ENCODE measurements around the gene GINS3.
A peak's percentile ranks its signal among the peaks of the same experiment; 100 is the strongest.

The GINS3 gene

DNA sequence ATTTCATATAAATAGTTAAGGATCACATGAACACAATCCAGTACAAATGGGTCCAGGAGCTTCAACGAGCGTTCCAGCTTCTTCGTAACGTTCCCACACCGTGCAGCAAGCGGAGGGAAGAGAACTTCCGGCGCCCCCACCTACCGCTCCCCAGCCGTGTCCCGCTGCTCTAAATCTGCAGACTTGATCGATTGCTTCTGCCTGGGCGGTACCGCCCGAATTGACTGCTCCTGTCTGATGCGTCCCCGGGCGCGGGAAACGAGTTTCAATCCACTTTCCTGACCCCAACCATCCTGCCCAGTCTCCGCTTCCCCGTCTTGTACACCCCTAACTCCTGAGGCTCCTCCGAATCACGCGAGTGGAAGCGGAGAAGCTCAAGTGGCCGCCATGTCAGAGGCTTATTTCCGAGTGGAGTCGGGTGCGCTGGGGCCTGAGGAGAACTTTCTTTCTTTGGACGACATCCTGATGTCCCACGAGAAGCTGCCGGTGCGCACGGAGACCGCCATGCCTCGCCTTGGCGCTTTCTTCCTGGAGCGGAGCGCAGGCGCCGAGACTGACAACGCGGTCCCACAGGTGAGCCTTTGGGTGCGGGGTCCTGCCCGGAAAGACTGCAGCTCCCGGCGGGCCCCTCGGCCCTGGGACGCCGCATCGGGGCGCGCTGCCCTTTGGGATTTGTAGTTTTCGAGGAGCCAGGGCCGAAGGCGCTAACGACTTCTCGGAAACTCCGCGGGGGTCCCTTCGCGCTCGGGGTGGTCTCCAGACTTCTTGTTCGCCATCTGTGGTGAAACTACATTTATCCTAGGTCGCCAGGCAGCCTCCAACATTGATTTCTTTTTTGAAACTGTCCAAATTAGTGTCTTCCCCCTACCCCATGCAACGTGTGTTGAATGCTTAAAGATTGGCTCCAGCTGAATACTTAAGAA lies at the start of gene GINS3:
Gene GINS3 (plus strand): TSS at position 257 of the 923 bp plus-strand sequence. CDS start 131 bp downstream, at position 388.
- peak; percentile 72 for DNase-seq (ENCODE audit: low read depth)

DNA sequence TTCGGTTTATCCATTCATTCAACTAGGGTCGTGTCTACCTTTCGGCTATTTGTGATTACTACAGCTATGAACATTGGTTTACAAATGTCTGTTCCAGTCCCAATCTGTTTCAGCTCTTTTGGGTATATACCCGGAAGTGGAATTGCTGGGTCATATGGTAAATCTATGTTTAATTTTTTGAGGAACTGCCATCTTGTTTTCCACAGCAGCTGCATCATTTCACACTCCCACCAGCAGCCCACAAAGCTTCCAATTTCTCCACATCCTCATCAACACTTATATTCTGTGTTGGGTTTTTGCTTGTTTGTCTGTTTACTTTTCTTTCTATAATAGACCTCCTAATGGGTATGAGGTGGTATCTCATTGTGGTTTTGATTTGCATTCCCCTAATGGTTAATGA lies 48.7 kb upstream of the GINS3 start:
- DNase-seq (ENCODE audit: low read depth), result no peak

DNA sequence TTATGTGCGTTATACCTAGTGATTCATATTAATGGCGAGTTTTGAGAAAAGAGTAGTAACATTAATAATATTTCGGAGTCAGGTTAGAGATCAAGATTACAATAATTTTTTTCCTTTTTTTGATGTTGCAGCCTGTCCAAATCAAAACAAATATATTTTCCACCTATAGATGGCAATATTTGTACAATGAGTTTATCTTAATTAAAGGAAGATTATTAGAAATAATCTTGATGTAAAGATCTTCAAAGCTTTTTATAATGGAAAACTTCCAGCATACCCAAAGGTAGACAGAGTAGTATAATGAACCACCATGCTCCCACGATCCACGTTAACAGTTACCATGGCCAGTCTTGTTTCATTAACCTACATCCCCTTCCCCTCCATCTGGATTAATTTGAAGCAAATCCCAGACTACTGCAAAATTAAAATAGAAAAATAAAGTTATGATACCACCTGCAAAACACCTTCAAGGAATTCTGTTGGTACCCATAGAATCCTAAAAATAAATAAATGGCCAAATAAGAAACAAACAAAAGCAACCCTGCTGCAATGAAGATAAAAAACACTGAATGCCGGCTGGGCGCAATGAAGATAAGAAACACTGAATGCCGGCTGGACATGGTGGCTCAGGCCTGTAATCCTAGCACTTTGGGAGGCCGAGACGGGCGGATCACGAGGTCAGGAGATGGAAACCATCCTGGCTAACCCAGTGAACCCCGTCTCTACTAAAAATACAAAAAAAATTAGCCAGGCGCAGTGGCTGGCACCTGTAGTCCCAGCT lies 46.5 kb upstream of the GINS3 start:
- no peak for DNase-seq (ENCODE audit: low read depth)

DNA sequence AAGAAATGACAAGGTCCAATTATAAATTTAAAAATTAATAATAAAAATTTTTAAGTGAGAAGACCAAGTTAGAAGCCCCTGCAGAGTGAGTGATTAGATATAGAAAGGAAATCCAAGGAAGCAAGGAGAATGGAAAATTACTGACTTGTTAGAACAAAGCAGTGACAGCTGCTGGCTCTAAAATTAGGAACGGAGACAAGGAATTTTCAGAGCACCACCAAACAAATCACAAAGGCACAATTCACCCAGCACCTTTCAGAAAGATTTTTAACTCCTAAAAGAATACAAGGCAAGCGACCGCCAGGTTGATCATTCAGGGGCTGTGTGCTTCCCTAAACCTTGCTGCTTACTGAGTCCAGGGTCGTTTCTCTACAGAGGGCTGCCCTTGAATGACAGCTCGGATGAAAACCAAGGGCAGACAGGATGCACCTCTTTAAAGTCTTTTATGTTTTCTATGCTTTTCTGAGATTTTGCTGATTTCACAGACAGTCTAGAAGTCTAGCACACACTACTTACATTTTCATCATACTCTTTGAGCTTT lies 45.4 kb upstream of the GINS3 start:
- no peak for DNase-seq (ENCODE audit: low read depth)

DNA sequence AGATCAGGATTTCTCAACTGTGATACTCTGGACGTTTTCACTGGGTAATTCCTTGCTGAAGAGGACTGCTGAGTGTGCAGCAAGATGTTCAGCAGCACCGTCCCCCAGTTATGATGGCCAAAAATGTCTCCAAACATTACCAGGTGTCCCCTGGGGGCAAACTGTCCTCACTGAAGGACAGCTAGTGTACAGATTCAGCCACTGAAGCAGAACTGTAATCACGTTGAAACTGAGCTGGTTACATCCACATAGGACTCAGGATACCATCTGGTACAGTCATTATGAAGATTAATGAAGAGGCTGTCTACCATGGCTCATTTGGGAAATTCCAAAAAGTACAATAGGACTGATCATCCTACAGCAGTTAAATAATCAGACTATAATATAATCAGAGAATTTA lies 43.3 kb upstream of the GINS3 start:
- DNase-seq (ENCODE audit: low read depth), result no peak

DNA sequence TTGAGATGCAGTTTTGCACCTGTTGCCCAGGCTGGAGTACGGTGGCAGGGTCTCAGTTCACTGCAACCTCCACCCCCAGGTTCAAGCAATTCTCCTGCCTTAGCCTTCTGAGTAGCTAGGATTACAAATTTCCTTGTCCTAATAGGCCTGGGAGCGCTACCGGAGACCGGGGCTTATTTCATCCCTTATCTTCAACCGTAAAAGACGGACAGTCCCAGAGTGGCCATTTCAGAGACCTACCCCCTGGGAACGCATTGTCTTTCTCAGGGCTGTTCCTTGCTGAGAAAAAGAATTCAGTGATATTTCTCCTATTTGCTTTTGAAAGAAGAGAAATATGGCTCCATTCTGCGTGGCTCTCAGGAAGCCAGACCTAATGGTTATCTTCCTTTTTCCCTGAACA lies 39.6 kb upstream of the GINS3 start:
- no peak for DNase-seq (ENCODE audit: low read depth)

DNA sequence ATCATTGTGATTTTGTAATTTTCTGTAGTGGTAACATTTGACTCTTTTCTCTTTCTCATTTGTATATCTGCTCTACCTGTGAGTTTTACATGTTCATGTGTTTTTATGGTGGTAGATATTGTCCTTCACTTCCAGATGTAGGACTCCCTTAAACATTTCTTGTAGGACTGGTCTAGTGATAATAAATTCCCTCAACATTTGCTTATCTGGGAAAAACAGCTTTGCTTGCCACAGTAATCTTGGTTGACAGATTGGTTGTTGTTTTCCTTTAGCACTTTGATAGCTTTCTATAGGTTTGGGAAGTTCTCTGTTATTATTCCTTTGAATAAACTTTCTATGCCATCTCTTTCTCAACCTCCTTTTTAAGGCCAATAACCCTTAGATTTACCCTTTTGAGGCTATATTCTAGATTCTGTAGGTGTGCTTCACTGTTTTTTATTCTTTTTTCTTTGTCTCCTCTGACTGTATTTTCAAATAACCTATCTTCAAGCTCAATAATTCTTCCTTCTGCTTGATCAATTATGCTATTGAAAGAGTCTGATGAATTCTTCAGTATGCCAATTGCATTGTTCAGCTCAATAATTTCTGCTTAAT lies 32.1 kb upstream of the GINS3 start:
- no peak for DNase-seq (ENCODE audit: low read depth)

DNA sequence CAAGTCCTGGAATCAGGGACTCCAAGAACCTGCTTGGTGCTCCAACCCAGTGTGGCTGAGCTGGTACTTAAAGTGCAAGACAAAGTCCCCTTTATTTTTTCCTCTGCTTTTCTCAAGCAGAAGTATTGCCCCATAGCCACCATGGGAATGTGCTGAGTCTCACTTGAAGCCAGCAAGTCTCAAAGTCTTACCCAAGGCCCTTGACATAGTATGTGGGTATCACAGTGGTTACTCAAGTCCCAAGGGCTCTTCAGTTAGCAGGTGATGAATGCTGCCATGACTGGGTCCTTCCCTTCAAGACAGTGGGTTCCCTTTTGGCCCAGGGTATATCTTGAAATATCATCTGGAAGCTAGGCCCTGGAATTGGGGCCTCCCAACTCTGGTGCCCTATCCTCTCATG lies 30.5 kb upstream of the GINS3 start:
- DNase-seq (ENCODE audit: low read depth), result no peak

DNA sequence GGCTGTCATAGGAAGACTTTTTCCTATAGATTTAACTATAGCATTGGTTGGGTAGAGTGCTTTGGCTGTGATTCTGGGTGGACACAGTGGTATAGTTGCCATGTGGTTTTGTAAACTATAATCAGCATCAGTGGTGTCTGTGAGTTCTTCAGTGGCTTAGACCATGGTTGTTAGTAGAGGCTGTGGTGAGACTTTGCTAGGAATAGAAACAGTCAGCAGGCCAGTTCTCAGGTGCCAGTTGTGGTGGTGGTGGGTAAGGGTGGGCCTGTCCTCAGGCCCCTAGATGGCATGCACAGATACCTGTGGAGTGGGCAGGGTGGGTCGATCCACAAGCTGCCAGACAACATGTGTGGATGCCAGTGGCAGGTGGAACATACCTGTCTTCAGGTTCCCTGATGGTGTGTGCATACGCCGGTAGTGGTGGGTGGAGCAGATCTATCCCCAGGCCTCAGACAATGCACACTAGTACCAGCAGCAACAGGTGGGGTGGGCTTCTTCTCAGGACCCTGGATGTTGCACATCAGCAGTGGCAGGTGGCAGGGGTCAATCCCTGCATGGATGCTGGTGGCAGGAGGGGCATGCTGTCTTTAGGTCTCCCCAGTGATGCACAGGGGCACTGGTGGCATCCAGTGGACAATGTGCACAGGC lies 28.4 kb upstream of the GINS3 start:
- DNase-seq (ENCODE audit: low read depth), result no peak

DNA sequence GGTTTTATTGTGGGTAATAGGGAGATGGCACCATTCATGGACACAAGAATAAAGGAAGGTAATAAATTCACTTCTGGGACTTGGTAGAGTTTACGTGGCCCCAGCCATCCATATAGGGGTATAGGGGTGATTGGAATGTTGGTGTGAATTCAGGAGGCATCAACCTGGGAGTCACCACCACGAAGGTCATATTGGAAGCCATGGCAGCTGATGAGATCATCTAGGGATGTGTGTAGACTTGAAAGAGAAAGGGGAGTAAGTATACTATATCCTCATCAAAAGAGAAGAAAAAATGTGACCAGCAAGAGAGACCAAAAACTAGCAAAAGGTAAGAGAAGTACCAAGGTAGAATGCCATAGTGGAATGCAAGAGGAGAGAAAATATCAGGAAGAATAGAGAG lies 26.6 kb upstream of the GINS3 start:
- no peak for DNase-seq (ENCODE audit: low read depth)

DNA sequence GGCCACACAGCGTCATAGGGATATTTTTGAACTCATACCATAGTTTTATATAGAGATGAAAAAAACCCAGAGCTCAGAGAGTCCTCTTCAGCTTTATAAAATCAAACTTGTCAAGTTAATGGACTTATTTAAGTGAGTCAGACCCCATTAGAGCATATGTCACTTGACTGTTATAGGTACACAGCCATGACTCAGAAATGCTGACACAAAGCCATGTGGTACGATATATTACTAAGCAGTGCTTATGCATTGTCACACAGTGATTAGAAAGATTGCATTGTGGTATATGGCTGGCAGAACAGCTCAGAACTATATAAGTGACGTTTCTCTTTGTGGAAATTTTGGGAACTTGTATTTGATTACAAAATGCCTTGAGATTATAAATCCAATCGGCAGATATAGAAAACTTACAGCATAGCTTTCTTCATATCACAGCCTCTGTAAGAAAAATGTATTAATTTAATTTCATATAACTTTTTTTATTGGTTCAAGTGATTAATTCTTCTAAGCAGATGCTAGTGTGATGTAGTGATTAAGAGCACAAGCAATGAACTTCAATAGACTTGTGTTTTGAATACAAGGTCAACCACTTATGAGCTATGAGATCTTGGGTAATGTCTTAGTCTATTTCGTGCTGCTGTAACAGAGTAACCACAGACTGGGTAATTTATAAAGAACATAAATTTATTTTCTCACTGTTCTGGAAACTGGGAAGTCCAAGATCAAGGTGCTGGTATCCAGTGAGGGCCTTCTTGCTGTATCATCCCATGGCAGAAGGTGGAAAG lies 25.8 kb upstream of the GINS3 start:
- DNase-seq (ENCODE audit: low read depth), result peak; percentile 12

DNA sequence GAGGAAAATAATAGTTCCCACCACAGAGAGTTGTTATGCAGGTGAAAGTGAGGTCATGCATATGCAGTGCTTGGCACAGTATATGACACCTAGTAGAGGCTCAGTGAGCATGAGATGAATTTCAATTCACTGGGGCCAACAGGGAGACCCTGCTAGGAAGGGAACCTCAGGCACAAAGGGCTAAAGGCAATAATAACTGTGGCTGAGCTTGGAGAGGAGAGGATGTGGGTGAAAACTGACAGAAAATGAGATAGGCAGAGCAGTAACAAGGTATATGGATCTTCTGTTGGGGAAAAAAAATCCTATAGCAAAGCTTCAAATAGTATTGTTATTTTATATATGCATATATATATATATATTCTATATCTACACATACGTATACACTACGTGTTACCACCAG lies 25.0 kb upstream of the GINS3 start:
- DNase-seq (ENCODE audit: low read depth), result no peak

DNA sequence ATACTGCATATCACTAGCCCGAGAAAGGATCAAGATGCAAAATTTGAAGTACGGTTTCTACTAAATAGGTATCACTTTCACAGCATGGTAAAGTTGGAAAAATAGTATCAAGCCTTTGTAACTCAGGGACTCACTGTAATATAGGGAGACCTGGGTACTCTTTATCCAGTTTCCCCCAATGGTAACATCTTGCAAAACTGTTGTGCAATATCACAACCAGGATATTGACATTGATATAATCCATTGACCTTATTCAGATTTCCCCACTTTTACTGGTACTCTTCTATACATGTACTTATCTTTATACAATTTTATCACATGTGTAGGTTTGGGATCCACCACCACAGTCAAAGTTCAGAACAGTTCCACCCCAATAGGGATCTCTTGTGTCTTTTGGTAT lies 20.4 kb upstream of the GINS3 start:
- DNase-seq (ENCODE audit: low read depth), result no peak

DNA sequence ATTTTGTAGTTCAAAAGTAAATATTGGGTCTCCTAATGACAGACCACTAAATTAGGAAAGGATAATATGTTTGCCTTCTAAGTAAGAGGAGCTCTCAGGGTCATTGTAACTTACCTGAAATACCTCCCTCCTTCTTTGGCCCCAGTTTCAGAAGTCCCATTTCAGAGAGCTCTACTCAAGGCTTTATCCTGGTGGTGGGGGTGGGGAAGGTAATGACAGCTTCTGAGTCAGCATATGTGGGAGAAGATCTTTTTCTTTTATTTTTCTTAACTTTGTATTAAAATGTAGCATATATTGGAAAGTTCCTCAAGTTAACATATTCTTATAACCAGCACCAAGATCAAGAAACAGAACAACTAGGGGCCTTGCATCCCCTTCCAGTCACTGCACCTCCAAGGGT lies 16.9 kb upstream of the GINS3 start:
- DNase-seq (ENCODE audit: low read depth), result no peak

DNA sequence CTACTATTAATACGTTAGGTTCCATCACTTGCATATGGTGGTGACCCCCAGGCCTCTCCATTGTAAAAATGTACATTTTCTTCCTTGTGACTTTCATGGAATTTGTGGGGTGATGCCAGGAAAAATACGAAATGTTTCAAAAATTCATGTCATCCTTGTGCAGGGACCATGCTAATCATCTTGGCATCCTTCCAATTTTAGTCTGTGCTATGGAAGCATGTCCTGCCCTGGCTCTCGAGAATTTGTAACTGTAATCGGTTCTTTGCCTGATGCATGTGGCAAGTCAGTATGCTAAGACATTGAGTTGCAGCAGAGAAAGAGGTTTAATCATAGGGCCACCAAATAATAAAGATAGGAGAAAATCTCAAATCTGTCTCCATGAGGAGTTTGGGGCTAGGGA lies 14.3 kb upstream of the GINS3 start:
- no peak for DNase-seq (ENCODE audit: low read depth)

DNA sequence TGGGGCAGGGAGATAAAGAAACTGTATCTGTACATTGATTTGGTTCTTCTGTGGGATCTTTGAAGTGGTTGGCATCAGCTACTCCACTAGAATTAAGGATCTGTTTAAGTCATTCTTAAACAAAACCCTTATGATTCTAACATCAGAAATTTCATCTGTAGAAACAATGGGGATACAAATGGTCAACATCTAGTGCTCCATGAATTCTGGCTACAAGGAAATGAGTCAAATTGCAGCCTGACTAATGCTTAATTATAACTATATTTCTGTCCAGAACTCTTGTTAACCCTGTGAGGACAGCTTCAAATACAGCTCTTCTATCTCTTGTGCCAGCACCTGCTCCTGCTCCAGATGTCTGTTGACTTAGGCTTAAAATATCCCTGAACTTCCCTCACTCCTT lies 13.9 kb upstream of the GINS3 start:
- DNase-seq (ENCODE audit: low read depth), result no peak

DNA sequence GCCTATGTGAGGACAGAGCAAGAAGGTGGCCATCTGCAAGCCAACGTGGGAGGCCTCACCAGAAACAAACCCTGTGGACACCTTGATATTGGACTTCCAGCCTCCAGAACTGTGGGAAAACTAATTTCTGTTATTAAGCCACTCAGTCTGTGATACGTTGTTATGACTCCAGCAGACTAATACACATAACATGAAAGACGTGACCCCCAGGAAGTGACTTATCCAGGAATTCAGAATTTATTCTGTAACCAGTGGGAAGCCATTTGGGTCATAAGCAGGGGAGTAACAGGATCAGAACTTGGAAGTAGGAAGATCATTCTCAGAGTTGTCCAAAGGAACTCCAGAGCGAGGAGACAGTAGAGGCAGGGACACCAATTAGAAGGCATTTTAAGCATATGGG lies 12.5 kb upstream of the GINS3 start:
- DNase-seq (ENCODE audit: low read depth), result no peak

DNA sequence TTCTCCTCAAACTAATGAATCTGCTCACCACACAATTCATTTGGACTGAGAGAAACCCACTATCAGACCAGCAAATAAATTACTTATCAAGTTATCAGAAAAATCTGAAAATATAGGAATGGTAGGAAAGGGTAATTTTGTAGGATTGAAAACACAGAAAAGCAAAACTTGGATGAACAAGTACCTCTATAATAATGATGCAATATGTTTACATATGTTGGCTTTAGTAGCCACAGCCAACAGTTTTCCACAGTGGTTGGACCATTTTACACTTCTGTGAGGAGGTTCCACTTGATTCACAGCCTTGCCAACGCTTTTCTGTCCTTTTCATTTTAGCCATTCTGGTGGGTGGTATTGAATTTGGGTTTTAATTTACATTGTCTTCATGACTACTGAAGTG lies 10.6 kb upstream of the GINS3 start:
- no peak for DNase-seq (ENCODE audit: low read depth)

DNA sequence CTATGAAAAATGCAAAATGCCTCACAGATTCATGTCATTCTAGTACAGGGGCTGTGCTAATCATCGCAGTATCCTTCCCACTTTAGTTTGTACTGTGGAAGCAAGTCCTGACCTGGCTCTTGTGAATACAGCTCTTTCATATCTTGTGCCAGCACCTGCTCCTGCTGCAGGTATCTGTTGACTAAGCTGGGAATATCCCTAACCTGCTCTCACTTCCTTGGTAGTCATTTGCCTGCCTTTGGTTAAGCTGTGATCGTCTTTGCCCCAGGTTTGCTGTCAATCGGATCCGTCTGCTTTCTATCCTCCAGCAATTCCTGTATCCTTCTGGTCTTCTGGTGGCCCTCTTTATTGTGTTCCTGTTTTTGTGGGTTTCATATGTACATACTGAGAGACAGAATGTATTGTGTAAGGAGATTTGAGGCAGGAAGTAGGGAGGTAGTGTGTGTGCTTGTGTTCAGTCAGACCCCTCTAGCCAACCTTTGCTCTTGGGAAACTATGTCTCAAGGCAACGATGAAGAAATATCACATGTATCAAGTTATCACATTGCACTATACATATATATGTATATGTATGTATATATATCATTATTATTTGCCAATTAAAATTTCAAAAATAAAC lies 7.7 kb upstream of the GINS3 start:
- no peak for DNase-seq (ENCODE audit: low read depth)

DNA sequence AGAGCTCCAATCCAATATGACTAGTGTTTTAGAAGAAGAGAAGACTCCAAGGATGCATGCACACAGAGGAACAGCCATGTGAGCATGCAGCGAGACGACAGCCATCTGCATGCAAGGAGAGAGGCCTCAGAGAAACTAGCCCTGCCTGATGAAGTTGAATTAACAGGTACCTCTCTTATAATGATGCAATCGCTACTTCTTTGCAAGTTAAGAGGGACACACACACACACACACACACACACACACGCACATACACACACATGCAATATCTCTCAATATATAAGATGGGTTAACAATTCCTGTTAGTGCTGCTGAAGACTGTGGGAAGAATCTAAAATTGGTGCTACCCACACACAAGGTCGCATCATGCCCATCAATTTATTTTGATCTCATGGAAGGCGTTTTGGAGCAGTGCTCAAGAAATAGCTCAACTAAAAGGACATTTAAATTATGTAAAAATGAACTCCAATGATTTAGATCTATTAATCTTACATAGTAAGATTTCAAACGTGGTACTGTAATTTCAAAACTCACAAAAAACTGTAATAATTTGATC lies 7.0 kb upstream of the GINS3 start:
- DNase-seq (ENCODE audit: low read depth), result no peak

DNA sequence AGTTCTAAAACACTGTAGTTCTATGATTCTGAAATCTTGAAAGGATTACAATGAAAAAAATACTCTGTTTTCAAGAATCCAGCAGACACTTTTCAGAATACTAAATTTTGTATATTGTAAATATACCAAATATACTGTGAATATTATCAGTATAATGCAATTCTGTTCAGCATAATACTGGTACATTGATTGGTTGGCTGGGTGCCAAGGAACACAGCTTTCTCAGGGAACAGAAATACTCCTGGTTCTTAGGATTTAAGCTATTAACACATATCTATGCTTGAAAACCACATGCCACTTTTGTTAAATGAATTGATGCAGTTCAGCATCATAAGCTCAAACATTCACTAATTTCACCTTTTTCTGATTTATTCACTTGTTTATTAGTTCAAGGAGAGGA lies 2.5 kb upstream of the GINS3 start:
- no peak for DNase-seq (ENCODE audit: low read depth)
